Heart left ventricle (tissue), 13 donors: ENCODE data around the gene E2F6.

Experiments used
- POLR2A ChIP-seq, 2 donors: fragments of 450-650 bp; IDR thresholded peaks; one replicate each; pipeline ENCODE4 v1.6.1; 2017; ENCODE audit warnings: antibody characterized with exemption in 2 of 2, mild to moderate bottlenecking in 2 of 2, moderate library complexity in 2 of 2
- TF ChIP-seq, protein P1 (sequence below), 12 donors: fragments of 200-600 bp; sonication (generic) in 4 of 12; IDR thresholded peaks; one replicate each; pipeline versions ENCODE4 v1.5.0 to v1.8.0; 2018 to 2022; ENCODE audit warnings: antibody characterized with exemption in 12 of 12, mild to moderate bottlenecking in 5 of 12
- donor health status: ischemic (EF 13 %, LVEDD 7.1; RV severe dilation, severe dysfunction).
- donor health status: DM: no; HTN: yes; CAD: no.
- donor health status: DM: no; HTN: no; CAD: no.
- donor health status: ischemic (EF 25% LVEDD 6.9; RV normal size, moderate dysfunction).
- donor health status: ischemic (EF 25% LVEDD 5.7; RV mildly dilated, moderate dysfunction).
- donor health status: ischemic (EF 35%, LVEDD 5.7; RV mildly dilated, moderate dysfunction).
- donor health status: nonischemic (EF 11% LVEDD 7.7; RV severe dilation, severe dysfunction).
- donor health status: DM: yes; HTN: yes; CAD: no.
- donor health status: PGD.
- donor health status: ischemic (EF 29% LVEDD 5.4; RV normal size, mild dysfunction).
- donor health status: nonischemic (EF 23%, LVEDD 6.1; RV moderate dilation, normal function).

DNA sequence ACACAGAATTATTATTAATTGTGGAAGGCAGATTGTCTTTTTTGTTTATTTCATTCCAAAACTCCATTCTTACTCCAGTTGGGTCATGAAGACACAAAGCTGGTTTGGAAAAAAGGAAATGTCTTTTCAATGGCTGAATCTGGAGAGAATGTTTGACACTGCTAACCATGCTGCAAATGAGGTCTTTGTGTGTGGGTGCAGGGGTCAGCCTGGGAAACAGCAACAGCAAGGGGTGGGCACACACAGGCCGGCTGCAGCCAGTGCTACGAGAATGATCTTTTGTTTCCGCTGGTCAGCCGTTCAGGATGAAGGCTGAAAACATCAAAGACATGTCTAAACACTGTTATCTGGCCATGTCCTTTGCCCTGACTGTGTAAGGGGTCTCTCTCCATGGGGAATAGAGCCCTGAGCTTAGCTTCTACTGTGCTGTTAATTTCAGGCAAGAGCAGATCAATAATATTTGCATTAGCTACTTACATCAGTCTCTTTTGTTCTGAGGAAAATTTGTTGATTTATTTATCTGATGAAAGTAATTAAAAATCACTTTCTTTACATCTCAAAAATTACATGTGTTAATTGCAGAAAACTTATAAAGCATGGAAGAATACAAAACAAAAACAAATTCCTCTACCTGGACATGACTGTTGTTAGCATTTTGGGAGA, 33.3 kb upstream of the E2F6 start:
- TF ChIP-seq, protein P1, sequence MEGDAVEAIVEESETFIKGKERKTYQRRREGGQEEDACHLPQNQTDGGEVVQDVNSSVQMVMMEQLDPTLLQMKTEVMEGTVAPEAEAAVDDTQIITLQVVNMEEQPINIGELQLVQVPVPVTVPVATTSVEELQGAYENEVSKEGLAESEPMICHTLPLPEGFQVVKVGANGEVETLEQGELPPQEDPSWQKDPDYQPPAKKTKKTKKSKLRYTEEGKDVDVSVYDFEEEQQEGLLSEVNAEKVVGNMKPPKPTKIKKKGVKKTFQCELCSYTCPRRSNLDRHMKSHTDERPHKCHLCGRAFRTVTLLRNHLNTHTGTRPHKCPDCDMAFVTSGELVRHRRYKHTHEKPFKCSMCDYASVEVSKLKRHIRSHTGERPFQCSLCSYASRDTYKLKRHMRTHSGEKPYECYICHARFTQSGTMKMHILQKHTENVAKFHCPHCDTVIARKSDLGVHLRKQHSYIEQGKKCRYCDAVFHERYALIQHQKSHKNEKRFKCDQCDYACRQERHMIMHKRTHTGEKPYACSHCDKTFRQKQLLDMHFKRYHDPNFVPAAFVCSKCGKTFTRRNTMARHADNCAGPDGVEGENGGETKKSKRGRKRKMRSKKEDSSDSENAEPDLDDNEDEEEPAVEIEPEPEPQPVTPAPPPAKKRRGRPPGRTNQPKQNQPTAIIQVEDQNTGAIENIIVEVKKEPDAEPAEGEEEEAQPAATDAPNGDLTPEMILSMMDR (IDR thresholded peaks at IDR 0.05), result no peak
- no peak for TF ChIP-seq POLR2A (IDR thresholded peaks at IDR 0.05)
